Lung (tissue), 12 donors: ENCODE data around the gene CCNY. TPM values are rescaled to one million over a fixed set of nuclear protein-coding genes. Genes with fewer than 3 reads are reported as not detected.

Source experiments
- ATAC-seq: fragments of 200-7000 bp; cut with Tn5 transposase; one replicate; pipeline ENCODE4 v1.9.1; 2020; ENCODE audit warnings: moderate number of reproducible peaks; ENCODE audit not compliant: insufficient read depth, low FRiP score
- DNase-seq, 3 donors: peaks; one replicate each; pipeline ENCODE4 v3.0.0-alpha.2; 2013 to 2017
- H3K27ac ChIP-seq, 2 donors: one replicate each; pipeline ENCODE4 v1.5.1; 2013; ENCODE audit warnings: mild to moderate bottlenecking in 2 of 2, moderate library complexity in 2 of 2, control low read depth in 1 of 2, inconsistent platforms in 1 of 2, low read depth in 1 of 2, low read length in 1 of 2
- H3K27me3 ChIP-seq, 3 donors: one replicate each; pipeline ENCODE4 v1.5.1; 2013; ENCODE audit warnings: low read length in 2 of 3; ENCODE audit not compliant: control insufficient read depth in 3 of 3, insufficient read depth in 3 of 3
- H3K36me3 ChIP-seq, 4 donors: one replicate each; pipeline ENCODE4 v1.5.1; 2013; ENCODE audit warnings: low read length in 4 of 4, mild to moderate bottlenecking in 1 of 4, moderate library complexity in 1 of 4; ENCODE audit not compliant: control insufficient read depth in 4 of 4, insufficient read depth in 4 of 4
- H3K4me1 ChIP-seq, 5 donors: one replicate each; pipeline ENCODE4 v1.5.1; 2013; ENCODE audit warnings: low read length in 5 of 5, mild to moderate bottlenecking in 2 of 5, moderate library complexity in 1 of 5; ENCODE audit not compliant: control insufficient read depth in 5 of 5, insufficient read depth in 5 of 5
- H3K4me3 ChIP-seq: one replicate; pipeline ENCODE4 v1.5.1; 2013; ENCODE audit warnings: mild to moderate bottlenecking, control low read depth, moderate library complexity
- H3K9ac ChIP-seq, 2 donors: one replicate each; pipeline ENCODE4 v1.5.1; 2013; ENCODE audit warnings: low read length in 2 of 2, control low read depth in 1 of 2; ENCODE audit not compliant: insufficient read depth in 1 of 2
- H3K9me3 ChIP-seq, 4 donors: one replicate each; pipeline ENCODE4 v1.5.1; 2013; ENCODE audit warnings: low read length in 3 of 4, mild to moderate bottlenecking in 1 of 4, moderate library complexity in 1 of 4; ENCODE audit not compliant: control insufficient read depth in 4 of 4, insufficient read depth in 3 of 4
- CTCF ChIP-seq: IDR thresholded peaks from 2 replicates; pipeline ENCODE4 v1.5.1; 2012; ENCODE audit warnings: mild to moderate bottlenecking; ENCODE audit errors: control extremely low read depth, extremely low read depth
- WGBS, 2 donors: extraction: QIAGEN DNeasy Blood & Tissue Kit; methylation state at CpG; one replicate each; pipeline ENCODE4 v1.1.7; 2013; 5-methylcytosine and 5-hydroxymethylcytosine counted together
- polyA plus RNA-seq, 2 donors: library from polyadenylated mRNA; stranded (reverse); fragments of 200-250 nt; gene quantifications; one replicate each; pipeline ENCODE4 v1.2.1, GENCODE V29; 2013
- total RNA-seq, 2 donors: library from RNA; depleted of rRNA in 1 of 2; stranded (reverse); fragments of >200 nt in 1 of 2; gene quantifications; one replicate each; pipeline ENCODE4 v1.2.1, GENCODE V29; 2014 to 2021
- donor health status: control.
- donor health status: control.
- donor health status: Bipolar disorder and iron deficiency.
- donor health status: healthy.
- donor health status: DM: yes; HTN: yes; CAD: no.

Gene CCNY
- total and polyA plus RNA-seq, 4 donors, result 26.6 to 63.0 (median 38.8) TPM

GRCh38 chr10:35504132-35504531 is 167.8 kb downstream of the CCNY start:
- WGBS, 2 donors, result 97 to 98% methylated on average over 1 of the region's 1 CpG
- TF ChIP-seq CTCF, result no peak
- peaks cover 0 to 2% (median 0%) of the 10 kb centered on the region in 4 donors for H3K36me3 ChIP-seq
- no peak overlapping the region for H3K4me3 ChIP-seq
- no peak overlapping the region for H3K27ac ChIP-seq
- H3K4me1 ChIP-seq, result peaks cover 0 to 16% (median 4%) of the 10 kb centered on the region in 5 donors
- no peaks in the 10 kb centered on the region for H3K27me3 ChIP-seq
- ATAC-seq (no peak), DNase-seq (no peak)
- H3K9me3 ChIP-seq, result no peaks in the 10 kb centered on the region
- no peak overlapping the region for H3K9ac ChIP-seq

GRCh38 chr10:35505241-35505873 is 169.0 kb downstream of the CCNY start:
- Histone ChIP-seq H3K4me3 (no peak overlapping the region), H3K9me3 (no peaks in the 10 kb centered on the region), H3K9ac (no peak overlapping the region), H3K4me1 (peaks cover 0 to 16% (median 5%) of the 10 kb centered on the region in 5 donors), H3K27me3 (no peaks in the 10 kb centered on the region), H3K36me3 (peaks cover 0 to 2% (median 0%) of the 10 kb centered on the region in 4 donors), H3K27ac (no peak overlapping the region)
- 78 to 80% methylated on average over 3 of the region's 3 CpGs for WGBS, 2 donors
- TF ChIP-seq CTCF, result no peak
- no peak for ATAC-seq
- DNase-seq, result no peak

GRCh38 chr10:35506741-35507140 is 170.4 kb downstream of the CCNY start:
- TF ChIP-seq CTCF, result no peak
- Histone ChIP-seq H3K36me3 (peaks cover 0 to 7% (median 5%) of the 10 kb centered on the region in 4 donors), H3K4me3 (no peak overlapping the region), H3K4me1 (peaks cover 0 to 16% (median 5%) of the 10 kb centered on the region in 5 donors), H3K9ac (no peak overlapping the region), H3K9me3 (no peaks in the 10 kb centered on the region), H3K27ac (no peak overlapping the region), H3K27me3 (no peaks in the 10 kb centered on the region)
- no peak for DNase-seq
- no peak for ATAC-seq

- 91 to 93% methylated on average over 8 of the region's 8 CpGs for WGBS, 2 donors
- TF ChIP-seq CTCF, result no peak
- H3K9ac ChIP-seq, result no peak overlapping the region
- peaks cover 0 to 16% (median 6%) of the 10 kb centered on the region in 5 donors for H3K4me1 ChIP-seq
- H3K36me3 ChIP-seq, result peaks cover 0 to 7% (median 5%) of the 10 kb centered on the region in 4 donors
- H3K4me3 ChIP-seq, result no peak overlapping the region
- DNase-seq (no peak), ATAC-seq (no peak)
- H3K9me3 ChIP-seq, result no peaks in the 10 kb centered on the region
- H3K27me3 ChIP-seq, result no peaks in the 10 kb centered on the region
- H3K27ac ChIP-seq, result no peak overlapping the region
These were observed 171.3 kb downstream of the CCNY start for GRCh38 chr10:35507519-35508109.
